ENCODE results near the gene SNRPF.

DNA sequence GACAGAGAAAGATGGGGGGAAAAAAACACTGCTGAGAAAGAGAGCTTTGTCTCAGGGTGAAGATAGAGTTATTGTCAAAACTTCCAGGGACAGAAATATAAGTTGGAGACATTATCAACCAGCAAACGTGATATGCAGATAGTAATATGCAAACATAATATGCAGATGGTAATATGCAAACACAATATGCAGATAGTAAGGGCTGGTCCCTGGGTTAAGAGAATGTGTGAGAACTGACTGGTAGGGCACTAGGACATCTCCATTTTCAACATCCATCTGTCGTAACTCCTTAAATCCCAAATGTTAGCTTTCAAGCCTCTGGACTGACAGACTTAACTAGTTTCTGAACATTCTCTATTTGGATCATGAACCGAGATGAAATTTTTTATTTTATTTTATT, 32.2 kb downstream of the SNRPF start:
- TF ChIP-seq EZH2phosphoT487 (IDR thresholded peaks at IDR 0.05; ENCODE audit: insufficient read depth, low read depth), result no peak
- no peak for TF ChIP-seq EZH2 (IDR thresholded peaks at IDR 0.05; ENCODE audit: insufficient read depth, poor library complexity, severe bottlenecking)
